ENCODE results near the gene C1RL.

GRCh38 chr12:7096006-7096932, 12.7 kb downstream of the C1RL start:
- TF ChIP-seq CTCF (IDR thresholded peaks at IDR 0.05; ENCODE audit: insufficient read depth, low read length), result no peak
- no peak for TF ChIP-seq GABPA (IDR thresholded peaks at IDR 0.05; ENCODE audit: low read depth)

Measured in HL-60 (cell line).